SKM-1 (cell line): ENCODE measurements around the gene NBEAL2.

Experiments used
- DNase-seq: peaks from one replicate; lab custom pipeline; 2025; ENCODE audit not compliant: unreplicated experiment; lab: John Stamatoyannopoulos, UW

The NBEAL2 gene, protein sequence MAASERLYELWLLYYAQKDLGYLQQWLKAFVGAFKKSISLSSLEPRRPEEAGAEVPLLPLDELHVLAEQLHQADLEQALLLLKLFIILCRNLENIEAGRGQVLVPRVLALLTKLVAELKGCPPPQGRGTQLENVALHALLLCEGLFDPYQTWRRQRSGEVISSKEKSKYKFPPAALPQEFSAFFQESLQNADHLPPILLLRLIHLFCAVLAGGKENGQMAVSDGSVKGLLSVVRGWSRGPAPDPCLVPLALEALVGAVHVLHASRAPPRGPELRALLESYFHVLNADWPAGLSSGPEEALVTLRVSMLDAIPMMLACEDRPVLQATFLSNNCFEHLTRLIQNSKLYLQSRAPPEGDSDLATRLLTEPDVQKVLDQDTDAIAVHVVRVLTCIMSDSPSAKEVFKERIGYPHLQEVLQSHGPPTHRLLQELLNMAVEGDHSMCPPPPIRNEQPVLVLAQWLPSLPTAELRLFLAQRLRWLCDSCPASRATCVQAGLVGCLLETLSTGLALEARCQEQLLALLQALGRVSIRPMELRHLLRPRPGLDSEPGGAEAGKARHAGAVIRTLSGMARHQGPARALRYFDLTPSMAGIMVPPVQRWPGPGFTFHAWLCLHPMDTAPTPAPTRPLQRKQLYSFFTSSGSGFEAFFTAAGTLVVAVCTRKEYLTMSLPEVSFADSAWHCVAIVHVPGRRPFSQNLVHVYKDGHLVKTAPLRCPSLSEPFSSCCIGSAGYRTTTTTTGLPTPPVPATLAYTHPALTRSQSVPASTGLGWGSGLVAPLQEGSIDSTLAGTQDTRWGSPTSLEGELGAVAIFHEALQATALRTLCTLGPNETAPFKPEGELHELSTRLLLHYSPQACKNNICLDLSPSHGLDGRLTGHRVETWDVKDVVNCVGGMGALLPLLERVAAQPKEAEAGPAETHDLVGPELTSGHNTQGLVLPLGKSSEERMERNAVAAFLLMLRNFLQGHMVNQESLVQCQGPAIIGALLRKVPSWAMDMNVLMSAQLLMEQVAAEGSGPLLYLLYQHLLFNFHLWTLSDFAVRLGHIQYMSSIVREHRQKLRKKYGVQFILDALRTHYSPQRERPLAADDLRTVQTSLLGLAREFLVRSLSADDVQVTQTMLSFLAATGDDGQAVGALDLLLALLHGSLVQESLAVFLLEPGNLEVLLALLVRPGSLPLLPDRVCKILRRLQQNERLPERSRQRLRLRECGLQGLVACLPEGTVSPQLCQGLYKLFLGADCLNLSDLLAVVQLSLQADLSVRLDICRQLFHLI (N-terminal part only)

GRCh38 chr3:46978985-46979944 is at the start of gene NBEAL2:
Gene NBEAL2 (plus strand): TSS chr3:46979666. CDS start chr3:46979862, 196 bp downstream.
- peak; percentile 97 for DNase-seq

DNA sequence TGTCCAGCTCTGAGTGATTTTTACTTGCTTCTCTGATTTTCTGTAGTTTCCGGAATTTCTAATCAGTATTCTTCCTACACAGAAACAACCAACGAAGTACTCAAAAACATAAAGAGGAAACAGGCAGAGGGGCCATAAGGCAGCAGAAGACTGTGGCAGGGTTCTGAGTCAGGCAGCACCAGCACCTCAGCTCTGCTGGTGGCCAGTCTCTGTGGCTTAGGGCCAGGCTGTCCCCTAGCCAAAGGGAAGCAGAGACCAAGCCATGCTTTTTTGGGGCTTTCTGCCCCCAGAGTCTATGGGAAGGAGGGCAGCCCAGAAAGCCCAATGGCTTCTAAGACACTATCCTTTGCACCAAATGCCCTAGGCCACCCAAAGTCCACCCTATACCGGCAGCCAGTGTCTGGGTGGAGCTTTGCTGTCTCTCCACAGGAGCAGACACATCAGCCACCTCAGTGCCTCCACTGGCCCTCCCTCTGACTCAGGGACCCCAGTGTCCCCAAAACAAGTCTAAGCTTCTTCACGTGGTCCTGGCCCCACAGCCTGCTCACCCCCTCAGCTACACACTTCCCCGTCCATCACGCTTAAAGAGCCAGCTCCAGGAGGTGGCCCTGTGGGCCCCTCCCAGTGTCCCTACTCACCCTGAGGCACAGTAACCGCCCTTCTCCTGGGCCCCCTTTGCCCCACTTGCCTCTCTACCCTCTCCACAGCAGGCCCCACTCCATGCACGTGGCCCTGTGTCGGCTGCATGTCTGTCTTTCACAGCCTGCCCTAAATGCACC is 49.1 kb upstream of the NBEAL2 start:
- DNase-seq = no peak

GRCh38 chr3:46930945-46931403 is 48.5 kb upstream of the NBEAL2 start:
- DNase-seq = no peak

- no peak for DNase-seq
Observed at GRCh38 chr3:46931631-46932331, 47.7 kb upstream of the NBEAL2 start.

- no peak for DNase-seq
Observed at GRCh38 chr3:46932455-46933225, 46.8 kb upstream of the NBEAL2 start.

GRCh38 chr3:46933261-46933660 is 46.2 kb upstream of the NBEAL2 start:
- DNase-seq = no peak

DNA sequence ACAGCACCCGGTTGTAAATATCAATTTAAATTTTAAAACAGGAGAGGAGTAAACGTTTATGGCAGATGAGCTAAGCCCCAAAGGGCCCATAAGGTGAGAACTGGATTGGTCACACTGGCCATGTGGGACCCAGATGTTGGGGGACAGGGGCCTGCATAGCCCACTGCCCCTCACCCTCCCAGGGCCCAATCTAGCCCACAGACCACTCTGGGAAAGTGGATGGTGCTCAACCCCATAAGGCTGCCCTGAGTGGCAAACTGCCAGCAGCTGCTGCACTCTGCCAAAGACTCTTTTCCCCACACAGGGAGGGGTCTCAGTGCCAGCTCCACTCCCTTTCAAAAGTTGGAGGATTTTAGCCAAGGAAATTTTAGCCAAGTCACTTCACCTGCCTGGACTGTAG is 45.4 kb upstream of the NBEAL2 start:
- no peak for DNase-seq

GRCh38 chr3:46934498-46935167 is 44.8 kb upstream of the NBEAL2 start:
- no peak for DNase-seq

- no peak for DNase-seq
Observed at GRCh38 chr3:46935168-46935858, 44.2 kb upstream of the NBEAL2 start.

DNA sequence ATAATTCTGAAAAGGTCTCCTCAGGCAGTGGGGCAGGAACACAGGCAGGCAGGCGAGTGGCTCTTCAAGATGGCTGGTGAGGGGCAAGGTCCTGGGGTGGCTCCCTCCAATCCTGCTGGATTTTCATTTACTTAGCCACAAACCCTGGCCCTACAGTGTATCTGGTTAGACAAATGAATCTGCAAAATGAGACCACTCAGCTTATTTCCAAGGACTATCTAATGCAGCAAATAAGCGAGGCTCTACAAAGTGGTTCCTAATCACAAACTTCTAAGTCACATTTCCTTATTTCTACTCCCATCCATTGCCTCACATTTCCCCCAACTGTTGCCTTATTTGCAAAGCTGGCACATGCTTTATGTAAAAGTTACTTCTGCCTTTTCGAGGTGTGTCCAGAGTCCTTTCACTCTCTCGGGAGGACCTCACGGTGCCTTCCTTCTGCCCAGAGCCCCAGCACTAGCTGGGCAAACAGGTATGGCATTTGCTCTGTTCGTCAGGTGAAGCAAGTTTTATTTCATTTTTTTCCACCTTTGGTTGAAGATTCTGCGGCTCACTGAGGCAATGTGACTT is 43.4 kb upstream of the NBEAL2 start:
- DNase-seq = peak; percentile 49

DNA sequence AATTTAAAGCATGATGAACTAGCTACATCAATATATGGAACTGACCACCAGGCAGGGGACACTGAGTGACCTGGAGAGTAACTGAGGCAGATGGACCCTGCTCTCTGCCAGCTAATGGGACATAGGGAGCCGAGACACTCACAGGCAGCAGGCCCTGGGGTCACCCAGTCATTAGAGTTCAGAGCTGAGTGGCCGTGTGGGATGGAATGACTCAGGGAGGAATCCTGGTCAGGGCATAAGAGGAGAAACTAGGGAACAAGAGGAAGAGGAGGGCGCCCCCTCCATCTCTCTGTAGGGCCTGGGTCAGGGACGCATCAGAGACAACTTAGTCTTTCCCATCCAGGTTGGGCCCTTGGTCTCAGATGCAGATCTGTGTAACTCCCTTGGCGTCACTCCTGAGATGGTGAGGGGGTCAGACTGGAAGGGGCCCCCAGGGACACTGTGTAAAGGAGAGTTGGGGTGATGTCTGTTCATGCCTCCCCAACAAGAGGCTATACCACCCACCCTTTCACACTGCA is 42.7 kb upstream of the NBEAL2 start:
- DNase-seq = no peak

DNA sequence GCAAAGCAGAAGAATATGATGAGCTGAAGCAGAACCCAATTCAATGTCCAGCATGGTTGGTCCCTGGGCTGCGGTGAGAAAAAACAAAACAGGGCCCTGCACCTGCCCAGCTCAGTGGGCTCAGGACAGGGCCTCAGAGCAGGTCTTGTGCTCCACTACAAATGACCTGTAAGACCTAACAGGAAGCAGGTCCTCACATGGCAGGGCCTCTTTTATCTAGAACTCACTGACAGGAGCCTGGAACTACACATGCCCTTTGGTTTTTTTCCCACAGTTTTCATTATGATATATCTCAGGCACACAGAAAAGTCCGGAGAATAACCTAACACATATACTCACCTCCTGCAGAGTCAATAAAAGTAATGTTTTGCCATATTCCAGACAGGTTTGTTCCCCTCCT is 41.3 kb upstream of the NBEAL2 start:
- DNase-seq = no peak

GRCh38 chr3:46939578-46940445 is 39.7 kb upstream of the NBEAL2 start:
- no peak for DNase-seq

DNA sequence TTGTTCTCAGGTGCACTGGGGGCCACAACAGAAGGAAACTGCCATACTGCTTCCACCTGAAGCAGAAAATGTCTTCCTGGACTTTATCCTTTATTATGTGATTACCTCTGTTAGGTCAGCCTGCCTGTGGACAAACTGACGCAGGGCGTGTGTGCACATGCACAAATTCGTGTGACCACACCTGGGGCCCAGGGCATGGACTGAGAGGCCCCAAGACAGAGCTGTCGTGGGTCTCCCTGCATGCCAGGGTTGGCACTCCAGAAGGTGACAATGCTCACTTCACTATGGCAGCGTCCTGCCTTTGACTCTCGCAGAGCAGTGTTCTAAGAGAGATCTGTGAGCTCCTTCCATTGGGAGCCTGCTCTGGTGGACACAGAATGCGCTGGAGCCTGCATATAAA is 37.4 kb upstream of the NBEAL2 start:
- DNase-seq = no peak
